ENCODE measurements around the gene CXCL8. TPM values are rescaled to one million over a fixed set of nuclear protein-coding genes. Genes with fewer than 3 reads are reported as not detected.
"Not testable (repeated sequence)": the region's sequence is repeated elsewhere in the genome, so short reads cannot be mapped to it uniquely, and the experiment has no call there.

CXCL8 gene
- total RNA-seq (10 to 100 TPM in 1 of 2 experiments, 1 to 10 TPM in 1; 9.9 to 11.4 TPM), total RNA-seq (0.12 to 181 (median 4.7) reads per million in 172 experiments)
- polyA plus RNA-seq (2013, experiment 1 of 2): 17.3 TPM
- 114 TPM for polyA plus RNA-seq (2013, experiment 2 of 2)

GRCh38 chr4:73740353-73740778 is at the start of gene CXCL8:
TSS of gene CXCL8 (plus strand) at chr4:73740569. CDS start at chr4:73740659, 90 bp downstream.
- Histone ChIP-seq H3K4me3 (ENCODE audit: low read length) (no peak within 1 kb of the TSS), H3K4me1 (ENCODE audit: insufficient read depth, low read length) (no peaks in the 10 kb centered on the region), H3K27ac (ENCODE audit: low read depth in 1 of 2, low read length in 2 of 2) (no peak within 1 kb of the TSS), H3K9me3 (ENCODE audit: control insufficient read depth in 1 of 2, insufficient read depth in 1 of 2, low read length in 2 of 2) (peaks cover 0 to 3% of the 10 kb centered on the region in 2 experiments), H3K27me3 (ENCODE audit: control insufficient read depth in 1 of 2, insufficient read depth in 2 of 2, low read length in 2 of 2) (no peaks in the 10 kb centered on the region), H3K36me3 (ENCODE audit: insufficient read depth, low read length) (no peaks in the 10 kb centered on the region)
- ChIA-PET CTCF (no interaction called here), POLR2A (no interaction called here)
- Mint-ChIP-seq H3K9me3 (peaks cover 2% of the 10 kb centered on the region), H3K4me3 (no peak within 1 kb of the TSS), H3K27ac (no peak within 1 kb of the TSS), H3K27me3 (no peaks in the 10 kb centered on the region), H3K36me3 (ENCODE audit: low read depth) (no peaks in the 10 kb centered on the region), H3K4me1 (ENCODE audit: low read depth) (no peaks in the 10 kb centered on the region)
- ATAC-seq (ENCODE audit: poor library complexity) (no peak), DNase-seq (peak in 2 of 14 experiments; percentile 67 to 76)
- no peak for TF ChIP-seq CTCF (IDR thresholded peaks at IDR 0.05)
- intact Hi-C loops (cut with DNase I, micrococcal nuclease): no loop called here

- not testable (repeated sequence) for H3K36me3 Mint-ChIP-seq (ENCODE audit: low read depth); DNase-seq; H3K27me3 Mint-ChIP-seq
Observed at GRCh38 chr4:73691201-73691600, 49.2 kb upstream of the CXCL8 start.

GRCh38 chr4:73691759-73692158 is 48.6 kb upstream of the CXCL8 start:
- ChIA-PET POLR2A (no interaction called here), CTCF (no interaction called here)
- no peak overlapping the region for H3K27ac ChIP-seq (ENCODE audit: low read depth in 1 of 2, low read length in 2 of 2)
- no peak overlapping the region for H3K4me3 ChIP-seq (ENCODE audit: low read length)
- H3K9me3 ChIP-seq (ENCODE audit: control insufficient read depth in 1 of 2, insufficient read depth in 1 of 2, low read length in 2 of 2): peaks cover 0 to 3% of the 10 kb centered on the region in 2 experiments
- H3K9me3 Mint-ChIP-seq: peaks cover 3% of the 10 kb centered on the region
- H3K36me3 ChIP-seq (ENCODE audit: insufficient read depth, low read length): no peaks in the 10 kb centered on the region
- intact Hi-C loops (cut with DNase I, micrococcal nuclease): no loop called here
- no peak for DNase-seq
- no peaks in the 10 kb centered on the region for H3K4me1 ChIP-seq (ENCODE audit: insufficient read depth, low read length)
- TF ChIP-seq CTCF (IDR thresholded peaks at IDR 0.05): no peak
- no peak overlapping the region for H3K27ac Mint-ChIP-seq
- H3K27me3 ChIP-seq (ENCODE audit: control insufficient read depth in 1 of 2, insufficient read depth in 2 of 2, low read length in 2 of 2): no peaks in the 10 kb centered on the region
- H3K27me3 Mint-ChIP-seq: no peaks in the 10 kb centered on the region
- H3K36me3 Mint-ChIP-seq (ENCODE audit: low read depth): no peaks in the 10 kb centered on the region
- no peaks in the 10 kb centered on the region for H3K4me1 Mint-ChIP-seq (ENCODE audit: low read depth)
- H3K4me3 Mint-ChIP-seq: no peak overlapping the region
- ATAC-seq (ENCODE audit: poor library complexity): no peak

More at GRCh38 chr4:73691201-73691600, 49.2 kb upstream of the CXCL8 start:
- H3K9me3 Mint-ChIP-seq; H3K9me3 ChIP-seq (ENCODE audit: control insufficient read depth in 1 of 2, insufficient read depth in 1 of 2, low read length in 2 of 2); H3K27ac Mint-ChIP-seq; H3K27me3 ChIP-seq (ENCODE audit: control insufficient read depth in 1 of 2, insufficient read depth in 2 of 2, low read length in 2 of 2); H3K36me3 ChIP-seq (ENCODE audit: insufficient read depth, low read length); ATAC-seq (ENCODE audit: poor library complexity); POLR2A ChIA-PET; H3K4me1 ChIP-seq (ENCODE audit: insufficient read depth, low read length); H3K27ac ChIP-seq (ENCODE audit: low read depth in 1 of 2, low read length in 2 of 2); H3K4me1 Mint-ChIP-seq (ENCODE audit: low read depth); CTCF ChIA-PET; H3K4me3 Mint-ChIP-seq; H3K4me3 ChIP-seq (ENCODE audit: low read length); intact Hi-C loops (cut with DNase I, micrococcal nuclease): not testable (repeated sequence)

- H3K4me3 Mint-ChIP-seq: no peak overlapping the region
- TF ChIP-seq CTCF (IDR thresholded peaks at IDR 0.05): no peak
- H3K9me3 Mint-ChIP-seq: peaks cover 3% of the 10 kb centered on the region
- no peaks in the 10 kb centered on the region for H3K4me1 ChIP-seq (ENCODE audit: insufficient read depth, low read length)
- H3K27me3 Mint-ChIP-seq: no peaks in the 10 kb centered on the region
- no peaks in the 10 kb centered on the region for H3K36me3 ChIP-seq (ENCODE audit: insufficient read depth, low read length)
- H3K36me3 Mint-ChIP-seq (ENCODE audit: low read depth): no peaks in the 10 kb centered on the region
- no peaks in the 10 kb centered on the region for H3K4me1 Mint-ChIP-seq (ENCODE audit: low read depth)
- DNase-seq (no peak), ATAC-seq (ENCODE audit: poor library complexity) (no peak)
- CTCF ChIA-PET: no interaction called here
- no peak overlapping the region for H3K27ac Mint-ChIP-seq
- POLR2A ChIA-PET: no interaction called here
- no peaks in the 10 kb centered on the region for H3K27me3 ChIP-seq (ENCODE audit: control insufficient read depth in 1 of 2, insufficient read depth in 2 of 2, low read length in 2 of 2)
- intact Hi-C loops (cut with DNase I, micrococcal nuclease): no loop called here
- H3K9me3 ChIP-seq (ENCODE audit: control insufficient read depth in 1 of 2, insufficient read depth in 1 of 2, low read length in 2 of 2): peaks cover 0 to 3% of the 10 kb centered on the region in 2 experiments
- no peak overlapping the region for H3K4me3 ChIP-seq (ENCODE audit: low read length)
- H3K27ac ChIP-seq (ENCODE audit: low read depth in 1 of 2, low read length in 2 of 2): no peak overlapping the region
Observed at GRCh38 chr4:73692254-73692653, 48.1 kb upstream of the CXCL8 start.
